SK-N-SH (cell line): ENCODE data around the gene NPFF.

Source experiments
- POLR2AphosphoS5 ChIP-seq: IDR thresholded peaks from 2 replicates; pipeline ENCODE4 v1.6.1; 2012; ENCODE audit warnings: low read depth, low read length
- RXRA ChIP-seq: IDR thresholded peaks from 2 replicates; pipeline ENCODE4 v1.4.0; 2012; ENCODE audit warnings: low read depth, mild to moderate bottlenecking, borderline replicate concordance
- SIN3A ChIP-seq: IDR thresholded peaks from 2 replicates; pipeline ENCODE4 v1.6.1; 2012; ENCODE audit warnings: low read depth, mild to moderate bottlenecking, low read length, moderate library complexity, borderline replicate concordance
- TAF1 ChIP-seq: IDR thresholded peaks from 2 replicates; pipeline ENCODE4 v1.6.1; 2012; ENCODE audit warnings: low read depth, mild to moderate bottlenecking, low read length, moderate library complexity, borderline replicate concordance
- YY1 ChIP-seq: IDR thresholded peaks from 2 replicates; pipeline ENCODE4 v1.4.0; 2012; ENCODE audit warnings: low read depth, mild to moderate bottlenecking
- TF ChIP-seq, protein P1 (sequence below): fragments of 200-600 bp; sonication (generic); IDR thresholded peaks from 2 replicates; pipeline ENCODE4 v1.6.1; 2017; ENCODE audit warnings: antibody characterized with exemption, mild to moderate bottlenecking, moderate library complexity

DNA sequence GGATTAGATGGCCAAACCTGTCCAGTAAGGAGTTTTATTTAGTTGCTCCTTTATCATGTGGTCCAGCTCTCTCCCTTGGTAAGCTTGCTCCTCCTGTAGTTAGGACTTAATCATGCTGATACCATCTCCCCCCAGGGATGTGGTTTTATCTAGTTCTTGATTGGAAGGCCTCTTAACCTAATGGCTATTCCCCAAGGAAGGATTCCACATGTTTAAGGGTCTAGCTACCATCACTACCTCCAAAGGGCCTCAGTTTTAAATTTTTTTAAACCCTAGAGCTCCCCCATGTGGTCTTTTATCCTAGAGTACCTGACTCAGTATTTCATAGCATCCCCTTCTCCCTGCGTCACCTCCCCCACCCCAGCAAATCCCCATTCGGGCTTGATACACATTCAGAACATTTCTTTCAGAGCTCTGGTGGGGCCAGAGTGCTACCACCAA lies 30.5 kb downstream of the NPFF start:
- TF ChIP-seq, protein P1, sequence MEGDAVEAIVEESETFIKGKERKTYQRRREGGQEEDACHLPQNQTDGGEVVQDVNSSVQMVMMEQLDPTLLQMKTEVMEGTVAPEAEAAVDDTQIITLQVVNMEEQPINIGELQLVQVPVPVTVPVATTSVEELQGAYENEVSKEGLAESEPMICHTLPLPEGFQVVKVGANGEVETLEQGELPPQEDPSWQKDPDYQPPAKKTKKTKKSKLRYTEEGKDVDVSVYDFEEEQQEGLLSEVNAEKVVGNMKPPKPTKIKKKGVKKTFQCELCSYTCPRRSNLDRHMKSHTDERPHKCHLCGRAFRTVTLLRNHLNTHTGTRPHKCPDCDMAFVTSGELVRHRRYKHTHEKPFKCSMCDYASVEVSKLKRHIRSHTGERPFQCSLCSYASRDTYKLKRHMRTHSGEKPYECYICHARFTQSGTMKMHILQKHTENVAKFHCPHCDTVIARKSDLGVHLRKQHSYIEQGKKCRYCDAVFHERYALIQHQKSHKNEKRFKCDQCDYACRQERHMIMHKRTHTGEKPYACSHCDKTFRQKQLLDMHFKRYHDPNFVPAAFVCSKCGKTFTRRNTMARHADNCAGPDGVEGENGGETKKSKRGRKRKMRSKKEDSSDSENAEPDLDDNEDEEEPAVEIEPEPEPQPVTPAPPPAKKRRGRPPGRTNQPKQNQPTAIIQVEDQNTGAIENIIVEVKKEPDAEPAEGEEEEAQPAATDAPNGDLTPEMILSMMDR = peak; percentile 58
- TF ChIP-seq TAF1 (no peak), YY1 (no peak), RXRA (no peak), POLR2AphosphoS5 (no peak; the same call in none of the 2 replicates), SIN3A (no peak)
